Brain pericyte (primary cell): ENCODE results near the gene PPP3CA.

Source experiments
- DNase-seq: peaks from one replicate; pipeline ENCODE4 v3.0.0-alpha.2; 2012; ENCODE audit warnings: low read depth, low spot score

Gene PPP3CA

DNA sequence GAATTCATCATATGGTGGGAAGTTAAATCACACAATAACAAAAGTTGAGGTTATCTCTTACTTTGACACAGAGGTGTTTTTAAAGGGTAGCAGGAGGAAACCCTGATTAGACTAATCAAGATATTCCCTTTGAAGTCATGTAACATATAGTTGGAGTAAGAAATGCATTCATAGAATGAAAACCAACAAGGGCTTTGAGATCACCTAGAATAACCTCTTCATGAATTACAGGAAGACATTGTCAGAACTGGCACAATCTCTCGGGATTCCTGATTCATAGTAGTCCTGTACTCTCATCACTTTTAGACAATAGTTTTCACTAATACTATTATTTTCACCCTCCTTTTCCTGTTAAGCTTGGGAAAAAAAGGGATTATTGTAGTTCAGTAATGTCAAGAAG is 170.2 kb downstream of the PPP3CA start:
- DNase-seq: no peak

DNA sequence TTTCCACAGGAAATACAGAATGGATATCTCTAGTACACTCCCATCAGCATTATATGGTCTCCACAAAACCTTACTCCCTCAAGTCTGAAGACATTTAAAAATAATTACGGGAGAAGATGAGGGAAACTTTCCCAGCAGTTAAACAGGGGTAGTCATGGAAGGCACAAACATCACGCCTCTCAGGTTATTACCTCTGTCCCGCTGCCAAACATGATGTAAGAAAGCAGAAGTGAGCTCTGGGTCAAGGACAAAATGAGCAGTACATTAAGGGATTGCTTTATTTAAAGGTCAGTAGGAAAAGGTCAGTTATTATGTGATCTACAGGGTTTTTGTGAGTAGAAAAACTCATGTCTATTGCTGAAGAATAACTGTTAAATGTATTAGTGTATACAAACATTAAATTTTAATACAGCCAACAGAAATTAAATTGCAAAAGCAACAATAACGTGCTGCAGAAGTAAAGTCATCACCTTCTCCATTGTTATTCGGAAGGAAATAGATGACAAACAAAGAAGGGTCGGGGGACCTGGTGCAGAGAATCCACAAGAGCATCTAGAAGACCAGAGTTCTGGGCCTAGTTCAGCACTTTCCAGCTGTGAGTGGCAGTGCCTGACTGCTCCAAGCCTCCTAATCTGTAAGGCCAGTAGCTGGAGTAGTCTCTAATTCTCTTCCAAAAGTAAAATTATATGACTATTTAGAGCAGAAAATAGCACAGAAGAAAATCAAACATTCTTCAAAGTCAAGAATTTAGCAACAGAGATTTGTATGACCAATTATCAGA is 171.2 kb downstream of the PPP3CA start:
- DNase-seq: no peak

- DNase-seq: no peak
These were observed 172.5 kb downstream of the PPP3CA start for GRCh38 chr4:101174679-101175345.

DNA sequence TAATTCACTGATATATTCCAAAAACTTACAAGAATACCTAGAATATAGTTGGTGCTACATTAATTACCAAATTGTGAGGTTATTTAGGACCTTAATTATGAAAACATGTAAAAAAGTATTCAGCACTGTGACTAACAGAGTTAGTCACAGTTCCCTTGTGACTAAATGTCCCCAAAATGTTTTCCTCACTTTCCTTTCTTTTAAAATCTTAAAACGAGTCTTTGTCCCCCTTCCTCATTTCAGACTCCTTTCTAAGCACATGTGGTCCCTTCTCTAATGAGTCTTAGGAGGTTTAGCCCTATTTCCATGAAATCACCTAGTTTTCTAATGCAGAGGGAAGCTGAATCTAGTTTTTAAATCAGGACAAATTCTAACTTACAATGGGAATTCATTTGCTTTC is 175.0 kb downstream of the PPP3CA start:
- no peak for DNase-seq

GRCh38 chr4:101171747-101172146 is 175.6 kb downstream of the PPP3CA start:
- no peak for DNase-seq

GRCh38 chr4:101169044-101170014 is 178.0 kb downstream of the PPP3CA start:
- no peak for DNase-seq

GRCh38 chr4:101163936-101164335 is 183.4 kb downstream of the PPP3CA start:
- DNase-seq: no peak

DNA sequence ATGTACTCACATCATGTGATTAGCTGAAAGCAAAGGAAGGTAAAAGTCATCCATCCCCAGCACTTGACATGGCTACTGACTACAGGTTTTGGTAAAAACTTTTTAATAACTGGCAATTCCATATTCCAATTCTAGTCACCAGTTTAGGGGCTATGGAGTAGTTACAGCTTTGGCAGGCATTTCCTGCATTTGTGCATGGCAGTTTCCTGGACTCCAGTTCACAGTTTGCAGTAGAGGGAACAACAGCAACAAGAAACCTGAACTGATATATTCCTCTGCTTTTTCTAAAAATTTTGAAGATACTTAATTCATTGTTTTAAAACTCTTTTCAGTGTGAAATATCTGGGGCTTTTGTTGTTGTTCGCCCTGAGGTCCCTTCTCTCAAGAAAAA is 184.3 kb downstream of the PPP3CA start:
- no peak for DNase-seq

DNA sequence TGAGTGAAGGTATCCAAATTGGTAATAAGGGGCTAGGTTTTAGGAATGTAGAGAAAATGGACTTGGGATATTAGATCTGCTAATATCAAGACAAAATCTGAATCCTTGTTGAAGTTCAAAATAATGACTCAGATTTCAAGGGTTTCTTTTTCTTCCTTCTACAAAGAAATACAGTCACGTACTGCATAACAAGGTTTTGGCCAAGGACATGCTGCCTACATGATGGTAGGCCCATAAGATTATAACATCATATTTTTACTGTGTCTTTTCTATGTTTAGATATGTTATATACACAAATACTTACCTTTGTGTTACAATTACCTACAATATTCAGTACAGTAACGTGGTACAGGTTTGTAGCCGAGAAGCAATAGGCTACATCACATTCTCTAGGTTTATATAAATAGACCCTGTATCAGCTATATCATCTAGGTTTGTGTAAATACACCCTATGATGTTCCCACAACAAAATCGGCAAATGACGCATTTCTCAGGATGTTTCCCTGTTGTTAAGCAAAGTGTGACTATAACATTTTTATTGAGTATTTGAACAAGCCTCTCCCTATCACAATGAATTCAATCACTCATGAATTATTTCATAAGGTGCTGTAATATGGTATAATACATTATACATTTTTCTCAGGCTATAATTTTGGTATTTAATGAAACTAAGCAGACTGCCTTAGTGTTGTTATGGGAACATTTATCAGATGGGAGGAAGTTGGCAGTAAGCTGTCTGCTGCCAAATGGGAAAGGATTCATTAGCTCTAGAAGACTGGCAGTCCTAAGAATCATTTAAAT is 186.3 kb downstream of the PPP3CA start:
- DNase-seq: no peak

GRCh38 chr4:101158507-101158906 is 188.8 kb downstream of the PPP3CA start:
- DNase-seq: no peak

DNA sequence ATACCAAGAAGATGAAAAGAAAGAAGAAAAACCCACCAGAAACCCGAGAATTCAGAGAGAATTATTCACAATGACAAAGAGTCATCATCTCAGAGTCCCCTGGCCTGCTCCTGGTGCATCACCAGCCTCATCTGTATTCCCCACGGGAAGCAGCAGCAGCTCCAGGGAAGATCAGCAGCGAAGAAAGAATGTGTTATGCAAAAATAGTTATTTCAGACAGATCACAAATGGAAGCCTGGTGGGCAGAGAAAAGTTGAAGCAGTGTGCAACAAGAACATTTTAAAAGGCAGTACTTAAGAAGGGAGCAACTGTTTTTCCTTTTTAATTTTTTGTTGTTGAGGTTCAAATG is 189.2 kb downstream of the PPP3CA start:
- DNase-seq: no peak

- no peak for DNase-seq
These were observed 189.8 kb downstream of the PPP3CA start for GRCh38 chr4:101157415-101158133.

- DNase-seq: no peak
These were observed 190.6 kb downstream of the PPP3CA start for GRCh38 chr4:101156619-101157310.

DNA sequence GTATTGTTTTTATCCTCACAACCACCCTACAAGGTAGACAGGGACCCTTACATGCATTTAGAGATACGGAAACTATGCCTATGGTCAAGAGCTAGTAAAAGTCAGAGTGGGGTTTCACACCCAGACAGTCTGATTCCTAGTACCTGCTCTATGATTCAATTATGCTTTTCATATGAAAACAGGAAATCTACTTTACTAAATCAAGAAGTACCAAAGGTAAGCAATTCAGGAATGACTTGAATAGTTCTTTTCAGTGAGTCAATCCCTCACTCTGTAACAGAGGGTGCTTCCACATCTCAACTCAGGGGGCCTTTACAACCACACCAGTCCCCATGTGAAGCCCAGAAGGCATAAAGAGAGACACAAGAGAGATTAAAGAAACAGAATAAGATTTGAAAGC is 191.4 kb downstream of the PPP3CA start:
- DNase-seq: no peak

DNA sequence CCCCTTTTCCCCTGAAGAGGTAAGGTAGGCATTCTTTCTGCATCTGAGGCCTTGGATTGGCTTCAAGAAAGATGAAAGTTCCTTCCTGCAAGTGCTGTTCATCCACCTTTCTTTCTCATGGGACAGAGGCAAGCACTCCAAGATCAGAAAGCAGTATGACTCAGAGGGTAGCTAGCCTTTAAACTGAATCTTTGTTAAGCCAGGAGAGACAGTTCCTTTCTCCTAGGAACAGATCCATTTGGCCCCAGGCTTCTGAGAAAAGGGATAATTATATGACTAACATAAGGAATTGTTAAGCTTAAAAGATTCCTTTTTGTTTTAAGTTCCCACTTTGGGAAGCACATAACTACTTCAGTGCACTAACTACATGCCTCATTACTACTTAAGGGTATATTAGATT is 192.0 kb downstream of the PPP3CA start:
- DNase-seq: no peak

GRCh38 chr4:101153653-101154052 is 193.7 kb downstream of the PPP3CA start:
- no peak for DNase-seq

- DNase-seq: no peak
These were observed 194.8 kb downstream of the PPP3CA start for GRCh38 chr4:101152521-101152920.

DNA sequence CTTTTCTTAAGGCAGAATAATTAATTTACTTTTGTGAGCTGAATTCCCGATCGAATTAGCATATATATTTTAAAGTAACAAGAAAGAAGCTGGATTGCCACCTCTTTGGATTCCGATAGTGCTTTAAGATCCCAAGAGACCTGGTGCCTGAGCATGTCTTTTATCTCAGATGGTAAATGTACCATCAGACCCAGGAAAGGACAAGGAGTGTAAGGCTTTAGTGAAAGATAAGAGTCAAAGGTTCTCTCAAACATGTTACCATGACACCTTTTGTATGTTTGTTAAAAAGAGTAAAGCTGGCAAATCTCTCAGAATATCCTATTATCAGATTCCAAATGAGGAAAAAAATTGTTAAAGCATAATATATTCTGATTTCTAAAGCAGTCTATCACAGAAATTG is 198.8 kb downstream of the PPP3CA start:
- no peak for DNase-seq

GRCh38 chr4:101147283-101147682 is 200.0 kb downstream of the PPP3CA start:
- no peak for DNase-seq

DNA sequence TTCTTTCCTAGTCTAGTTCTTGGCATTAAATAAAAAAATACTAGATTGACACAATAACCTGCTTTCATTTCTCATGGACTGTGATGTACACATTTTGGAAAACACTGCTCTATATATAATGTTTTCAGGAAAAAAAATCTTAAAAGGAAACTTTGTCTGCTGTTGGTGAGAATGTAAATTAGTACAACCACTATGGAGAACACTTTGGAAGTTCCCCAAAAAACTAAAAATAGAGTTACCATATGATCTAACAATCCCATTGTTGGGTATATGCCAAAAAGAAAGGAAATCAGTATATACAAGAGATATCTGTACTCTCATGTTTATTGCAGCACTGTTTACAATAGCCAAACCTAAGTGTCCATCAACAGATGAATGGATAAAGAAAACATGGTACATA is 202.3 kb downstream of the PPP3CA start:
- no peak for DNase-seq
